ENCODE measurements around the gene RNF38.

DNA sequence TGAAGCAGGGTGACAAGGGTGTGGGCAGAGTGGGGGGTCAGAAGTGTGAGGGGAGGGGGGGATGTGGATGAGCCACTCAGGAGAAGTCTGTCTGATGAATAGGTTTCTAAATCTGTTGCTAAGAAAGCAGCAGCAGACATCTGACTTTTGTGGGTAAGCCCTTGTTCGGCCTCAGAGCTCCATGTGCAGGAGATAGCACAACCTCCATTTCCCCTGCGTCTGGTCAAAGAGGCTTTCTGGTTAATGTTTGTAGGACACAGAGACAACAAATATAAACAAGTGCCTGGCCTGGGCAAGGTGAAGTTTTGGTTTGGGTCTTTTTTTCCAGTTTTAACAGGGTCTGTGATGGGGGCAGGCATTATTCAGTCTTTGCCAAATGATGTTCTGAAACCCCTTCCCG lies 84.8 kb downstream of the RNF38 start:
- TF ChIP-seq, protein P1, sequence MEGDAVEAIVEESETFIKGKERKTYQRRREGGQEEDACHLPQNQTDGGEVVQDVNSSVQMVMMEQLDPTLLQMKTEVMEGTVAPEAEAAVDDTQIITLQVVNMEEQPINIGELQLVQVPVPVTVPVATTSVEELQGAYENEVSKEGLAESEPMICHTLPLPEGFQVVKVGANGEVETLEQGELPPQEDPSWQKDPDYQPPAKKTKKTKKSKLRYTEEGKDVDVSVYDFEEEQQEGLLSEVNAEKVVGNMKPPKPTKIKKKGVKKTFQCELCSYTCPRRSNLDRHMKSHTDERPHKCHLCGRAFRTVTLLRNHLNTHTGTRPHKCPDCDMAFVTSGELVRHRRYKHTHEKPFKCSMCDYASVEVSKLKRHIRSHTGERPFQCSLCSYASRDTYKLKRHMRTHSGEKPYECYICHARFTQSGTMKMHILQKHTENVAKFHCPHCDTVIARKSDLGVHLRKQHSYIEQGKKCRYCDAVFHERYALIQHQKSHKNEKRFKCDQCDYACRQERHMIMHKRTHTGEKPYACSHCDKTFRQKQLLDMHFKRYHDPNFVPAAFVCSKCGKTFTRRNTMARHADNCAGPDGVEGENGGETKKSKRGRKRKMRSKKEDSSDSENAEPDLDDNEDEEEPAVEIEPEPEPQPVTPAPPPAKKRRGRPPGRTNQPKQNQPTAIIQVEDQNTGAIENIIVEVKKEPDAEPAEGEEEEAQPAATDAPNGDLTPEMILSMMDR (conservative IDR thresholded peaks at IDR 0.05; ENCODE audit: low read depth in 2 of 2): no peak
- TF ChIP-seq, protein P2, sequence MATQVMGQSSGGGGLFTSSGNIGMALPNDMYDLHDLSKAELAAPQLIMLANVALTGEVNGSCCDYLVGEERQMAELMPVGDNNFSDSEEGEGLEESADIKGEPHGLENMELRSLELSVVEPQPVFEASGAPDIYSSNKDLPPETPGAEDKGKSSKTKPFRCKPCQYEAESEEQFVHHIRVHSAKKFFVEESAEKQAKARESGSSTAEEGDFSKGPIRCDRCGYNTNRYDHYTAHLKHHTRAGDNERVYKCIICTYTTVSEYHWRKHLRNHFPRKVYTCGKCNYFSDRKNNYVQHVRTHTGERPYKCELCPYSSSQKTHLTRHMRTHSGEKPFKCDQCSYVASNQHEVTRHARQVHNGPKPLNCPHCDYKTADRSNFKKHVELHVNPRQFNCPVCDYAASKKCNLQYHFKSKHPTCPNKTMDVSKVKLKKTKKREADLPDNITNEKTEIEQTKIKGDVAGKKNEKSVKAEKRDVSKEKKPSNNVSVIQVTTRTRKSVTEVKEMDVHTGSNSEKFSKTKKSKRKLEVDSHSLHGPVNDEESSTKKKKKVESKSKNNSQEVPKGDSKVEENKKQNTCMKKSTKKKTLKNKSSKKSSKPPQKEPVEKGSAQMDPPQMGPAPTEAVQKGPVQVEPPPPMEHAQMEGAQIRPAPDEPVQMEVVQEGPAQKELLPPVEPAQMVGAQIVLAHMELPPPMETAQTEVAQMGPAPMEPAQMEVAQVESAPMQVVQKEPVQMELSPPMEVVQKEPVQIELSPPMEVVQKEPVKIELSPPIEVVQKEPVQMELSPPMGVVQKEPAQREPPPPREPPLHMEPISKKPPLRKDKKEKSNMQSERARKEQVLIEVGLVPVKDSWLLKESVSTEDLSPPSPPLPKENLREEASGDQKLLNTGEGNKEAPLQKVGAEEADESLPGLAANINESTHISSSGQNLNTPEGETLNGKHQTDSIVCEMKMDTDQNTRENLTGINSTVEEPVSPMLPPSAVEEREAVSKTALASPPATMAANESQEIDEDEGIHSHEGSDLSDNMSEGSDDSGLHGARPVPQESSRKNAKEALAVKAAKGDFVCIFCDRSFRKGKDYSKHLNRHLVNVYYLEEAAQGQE (IDR thresholded peaks at IDR 0.05; ENCODE audit: unreplicated experiment): no peak
- TF ChIP-seq CREB1 (CRISPR knock-in tag; IDR thresholded peaks at IDR 0.05; ENCODE audit: low read depth) (no peak), EZH2 (IDR thresholded peaks at IDR 0.05; ENCODE audit: low read depth, unreplicated experiment) (no peak), EZH2phosphoT487 (IDR thresholded peaks at IDR 0.05; ENCODE audit: unreplicated experiment) (no peak)

Measured in GM23338 (cell line).